OCI-LY1 (cell line): ENCODE data around the gene EVPL.

Experiments used
- EZH2 ChIP-seq: fragments of 200-600 bp; sonication (generic), shearing (Covaris generic); IDR thresholded peaks from 2 replicates; pipeline ENCODE4 v1.8.0; 2017; ENCODE audit warnings: borderline replicate concordance, mixed run types, mild to moderate bottlenecking, antibody characterized with exemption, low read length, moderate library complexity, mixed read lengths
- TF ChIP-seq, protein P1 (sequence below): fragments of 200-600 bp; sonication (generic), shearing (Covaris generic); IDR thresholded peaks from 2 replicates; pipeline ENCODE4 v1.5.1; 2017; ENCODE audit warnings: mild to moderate bottlenecking, antibody characterized with exemption, low read length, moderate library complexity, mixed read lengths

DNA sequence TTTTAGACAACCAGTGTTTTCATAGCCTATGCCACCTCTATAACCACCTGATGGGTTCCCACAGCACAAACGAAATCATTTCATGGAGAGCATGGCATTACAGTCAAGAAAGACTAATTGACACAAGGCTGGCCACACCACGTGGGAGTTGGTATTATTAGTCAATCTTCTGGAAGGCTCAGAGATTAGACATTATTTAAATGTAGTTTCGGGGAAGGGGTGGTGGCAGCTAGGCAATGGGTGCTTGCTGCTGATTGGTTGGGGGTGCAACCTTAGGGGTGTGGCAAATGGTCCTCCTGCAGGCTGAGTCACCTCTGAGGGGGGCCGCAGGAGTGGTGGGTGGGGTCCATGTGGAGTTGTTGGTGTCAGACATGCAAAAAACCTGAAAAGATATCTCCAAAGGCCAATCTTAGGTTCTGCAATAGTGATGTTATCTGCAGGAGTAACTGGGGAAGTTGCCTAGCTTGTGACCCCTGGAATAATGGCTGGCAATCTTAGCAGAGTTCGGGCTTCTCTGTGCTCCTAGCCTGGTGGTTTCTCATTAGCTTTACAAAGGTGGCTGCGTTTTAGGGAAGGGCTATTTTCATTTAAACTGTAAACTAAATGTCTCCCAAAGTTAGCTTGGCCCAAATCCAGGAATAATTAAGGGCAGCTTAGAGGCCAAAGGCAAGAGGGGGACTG is 43.5 kb downstream of the EVPL start:
- TF ChIP-seq, protein P1, sequence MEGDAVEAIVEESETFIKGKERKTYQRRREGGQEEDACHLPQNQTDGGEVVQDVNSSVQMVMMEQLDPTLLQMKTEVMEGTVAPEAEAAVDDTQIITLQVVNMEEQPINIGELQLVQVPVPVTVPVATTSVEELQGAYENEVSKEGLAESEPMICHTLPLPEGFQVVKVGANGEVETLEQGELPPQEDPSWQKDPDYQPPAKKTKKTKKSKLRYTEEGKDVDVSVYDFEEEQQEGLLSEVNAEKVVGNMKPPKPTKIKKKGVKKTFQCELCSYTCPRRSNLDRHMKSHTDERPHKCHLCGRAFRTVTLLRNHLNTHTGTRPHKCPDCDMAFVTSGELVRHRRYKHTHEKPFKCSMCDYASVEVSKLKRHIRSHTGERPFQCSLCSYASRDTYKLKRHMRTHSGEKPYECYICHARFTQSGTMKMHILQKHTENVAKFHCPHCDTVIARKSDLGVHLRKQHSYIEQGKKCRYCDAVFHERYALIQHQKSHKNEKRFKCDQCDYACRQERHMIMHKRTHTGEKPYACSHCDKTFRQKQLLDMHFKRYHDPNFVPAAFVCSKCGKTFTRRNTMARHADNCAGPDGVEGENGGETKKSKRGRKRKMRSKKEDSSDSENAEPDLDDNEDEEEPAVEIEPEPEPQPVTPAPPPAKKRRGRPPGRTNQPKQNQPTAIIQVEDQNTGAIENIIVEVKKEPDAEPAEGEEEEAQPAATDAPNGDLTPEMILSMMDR, result no peak
- TF ChIP-seq EZH2, result no peak
